ENCODE measurements around the gene PRKAG2.

The PRKAG2 gene

GRCh38 chr7:151662251-151662826 is 214.6 kb downstream of the PRKAG2 start:
- DNase-seq (ENCODE audit: low read depth): no peak
- H3K4me3 ChIP-seq (ENCODE audit: low read depth, low read length): no peak overlapping the region

GRCh38 chr7:151661587-151661986 is 215.3 kb downstream of the PRKAG2 start:
- no peak for DNase-seq (ENCODE audit: low read depth)
- no peak overlapping the region for H3K4me3 ChIP-seq (ENCODE audit: low read depth, low read length)

GRCh38 chr7:151660141-151660540 is 216.8 kb downstream of the PRKAG2 start:
- DNase-seq (ENCODE audit: low read depth): no peak
- H3K4me3 ChIP-seq (ENCODE audit: low read depth, low read length): no peak overlapping the region

- DNase-seq (ENCODE audit: low read depth): no peak
- no peak overlapping the region for H3K4me3 ChIP-seq (ENCODE audit: low read depth, low read length)
Observed at GRCh38 chr7:151659219-151659618, 217.7 kb downstream of the PRKAG2 start.

GRCh38 chr7:151658778-151659177 is 218.1 kb downstream of the PRKAG2 start:
- H3K4me3 ChIP-seq (ENCODE audit: low read depth, low read length): no peak overlapping the region
- no peak for DNase-seq (ENCODE audit: low read depth)

GRCh38 chr7:151657173-151657572 is 219.7 kb downstream of the PRKAG2 start:
- no peak for DNase-seq (ENCODE audit: low read depth)
- no peak overlapping the region for H3K4me3 ChIP-seq (ENCODE audit: low read depth, low read length)

GRCh38 chr7:151655555-151655954 is 221.4 kb downstream of the PRKAG2 start:
- DNase-seq (ENCODE audit: low read depth): no peak
- no peak overlapping the region for H3K4me3 ChIP-seq (ENCODE audit: low read depth, low read length)

GRCh38 chr7:151652111-151652510 is 224.8 kb downstream of the PRKAG2 start:
- H3K4me3 ChIP-seq (ENCODE audit: low read depth, low read length): no peak overlapping the region
- no peak for DNase-seq (ENCODE audit: low read depth)

- H3K4me3 ChIP-seq (ENCODE audit: low read depth, low read length): no peak overlapping the region
- no peak for DNase-seq (ENCODE audit: low read depth)
Observed at GRCh38 chr7:151650161-151650560, 226.8 kb downstream of the PRKAG2 start.

GRCh38 chr7:151648429-151648828 is 228.5 kb downstream of the PRKAG2 start:
- no peak overlapping the region for H3K4me3 ChIP-seq (ENCODE audit: low read depth, low read length)
- no peak for DNase-seq (ENCODE audit: low read depth)

GRCh38 chr7:151647874-151648273 is 229.0 kb downstream of the PRKAG2 start:
- DNase-seq (ENCODE audit: low read depth): no peak
- no peak overlapping the region for H3K4me3 ChIP-seq (ENCODE audit: low read depth, low read length)

GRCh38 chr7:151647006-151647405 is 229.9 kb downstream of the PRKAG2 start:
- H3K4me3 ChIP-seq (ENCODE audit: low read depth, low read length): no peak overlapping the region
- DNase-seq (ENCODE audit: low read depth): no peak

- no peak overlapping the region for H3K4me3 ChIP-seq (ENCODE audit: low read depth, low read length)
- DNase-seq (ENCODE audit: low read depth): no peak
Observed at GRCh38 chr7:151645311-151645710, 231.6 kb downstream of the PRKAG2 start.

- no peak for DNase-seq (ENCODE audit: low read depth)
- H3K4me3 ChIP-seq (ENCODE audit: low read depth, low read length): no peak overlapping the region
Observed at GRCh38 chr7:151644554-151644953, 232.4 kb downstream of the PRKAG2 start.

GRCh38 chr7:151642746-151643145 is 234.2 kb downstream of the PRKAG2 start:
- no peak overlapping the region for H3K4me3 ChIP-seq (ENCODE audit: low read depth, low read length)
- no peak for DNase-seq (ENCODE audit: low read depth)

- DNase-seq (ENCODE audit: low read depth): no peak
- no peak overlapping the region for H3K4me3 ChIP-seq (ENCODE audit: low read depth, low read length)
Observed at GRCh38 chr7:151641587-151641986, 235.3 kb downstream of the PRKAG2 start.

- no peak for DNase-seq (ENCODE audit: low read depth)
- no peak overlapping the region for H3K4me3 ChIP-seq (ENCODE audit: low read depth, low read length)
Observed at GRCh38 chr7:151637781-151638261, 239.1 kb downstream of the PRKAG2 start.

- H3K4me3 ChIP-seq (ENCODE audit: low read depth, low read length): no peak overlapping the region
- DNase-seq (ENCODE audit: low read depth): no peak
Observed at GRCh38 chr7:151634643-151635042, 242.3 kb downstream of the PRKAG2 start.

- no peak for DNase-seq (ENCODE audit: low read depth)
- H3K4me3 ChIP-seq (ENCODE audit: low read depth, low read length): no peak overlapping the region
Observed at GRCh38 chr7:151633516-151633812, 243.5 kb downstream of the PRKAG2 start.

GRCh38 chr7:151632750-151633515 is 244.0 kb downstream of the PRKAG2 start:
- DNase-seq (ENCODE audit: low read depth): no peak
- peak overlapping the region; percentile 37 for H3K4me3 ChIP-seq (ENCODE audit: low read depth, low read length)

Data from skeletal muscle cell (primary cell).